Measurements from ENCODE around the gene HPS1.
A peak's percentile ranks its signal among the peaks of the same experiment; 100 is the strongest.

Gene HPS1

DNA sequence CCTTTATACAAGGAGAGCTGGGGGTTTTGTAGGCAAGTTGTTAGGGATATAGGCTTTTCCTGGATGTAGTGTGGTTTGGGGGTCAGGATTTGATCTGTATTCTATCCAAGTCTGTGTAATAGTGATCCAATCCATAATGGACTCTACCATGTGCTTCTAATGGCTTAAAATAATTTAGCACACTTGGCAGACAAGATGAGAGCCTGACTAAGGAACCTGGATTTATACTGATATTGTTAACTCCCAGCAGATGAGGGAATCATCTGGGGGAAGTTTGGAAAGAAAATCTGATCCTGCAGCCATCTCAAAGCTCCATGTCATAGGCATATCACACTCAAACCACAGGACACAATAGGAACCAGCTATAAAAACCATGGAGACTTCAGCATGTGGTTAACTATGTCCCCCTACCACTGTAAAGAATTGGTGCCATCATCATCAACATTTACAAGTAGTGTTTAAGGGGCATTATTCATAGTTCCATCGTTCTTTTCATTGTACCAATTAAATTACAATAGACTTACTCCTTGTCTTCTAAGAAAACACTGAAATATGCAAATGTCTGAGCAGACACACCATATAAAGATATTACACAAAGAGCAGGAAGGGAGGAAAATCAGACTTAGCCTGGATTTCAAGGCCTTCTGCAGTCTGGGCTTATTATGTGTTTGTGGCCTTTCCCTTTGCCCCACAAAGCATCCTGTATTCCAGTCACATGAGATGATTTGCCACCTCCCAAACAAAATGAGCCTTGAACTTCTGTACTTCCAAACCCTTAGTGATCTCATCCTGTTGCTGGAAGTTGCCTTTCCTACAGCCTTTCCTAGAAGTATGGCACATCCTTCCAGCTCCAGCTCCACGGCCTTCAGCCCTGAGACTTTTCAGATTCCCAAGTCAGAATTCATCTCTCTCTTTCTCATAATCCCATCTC lies 22.5 kb upstream of the HPS1 start:
- no peak overlapping the region for H2AFZ ChIP-seq (ENCODE audit: low read length)
- TF ChIP-seq EZH2phosphoT487 (IDR thresholded peaks at IDR 0.05; ENCODE audit: low read length) (no peak), EZH2 (optimal IDR thresholded peaks at IDR 0.05; ENCODE audit: low read depth, low read length) (no peak)
- TF ChIP-seq, protein P1, sequence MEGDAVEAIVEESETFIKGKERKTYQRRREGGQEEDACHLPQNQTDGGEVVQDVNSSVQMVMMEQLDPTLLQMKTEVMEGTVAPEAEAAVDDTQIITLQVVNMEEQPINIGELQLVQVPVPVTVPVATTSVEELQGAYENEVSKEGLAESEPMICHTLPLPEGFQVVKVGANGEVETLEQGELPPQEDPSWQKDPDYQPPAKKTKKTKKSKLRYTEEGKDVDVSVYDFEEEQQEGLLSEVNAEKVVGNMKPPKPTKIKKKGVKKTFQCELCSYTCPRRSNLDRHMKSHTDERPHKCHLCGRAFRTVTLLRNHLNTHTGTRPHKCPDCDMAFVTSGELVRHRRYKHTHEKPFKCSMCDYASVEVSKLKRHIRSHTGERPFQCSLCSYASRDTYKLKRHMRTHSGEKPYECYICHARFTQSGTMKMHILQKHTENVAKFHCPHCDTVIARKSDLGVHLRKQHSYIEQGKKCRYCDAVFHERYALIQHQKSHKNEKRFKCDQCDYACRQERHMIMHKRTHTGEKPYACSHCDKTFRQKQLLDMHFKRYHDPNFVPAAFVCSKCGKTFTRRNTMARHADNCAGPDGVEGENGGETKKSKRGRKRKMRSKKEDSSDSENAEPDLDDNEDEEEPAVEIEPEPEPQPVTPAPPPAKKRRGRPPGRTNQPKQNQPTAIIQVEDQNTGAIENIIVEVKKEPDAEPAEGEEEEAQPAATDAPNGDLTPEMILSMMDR (IDR thresholded peaks at IDR 0.05; ENCODE audit: low read length): no peak
- no peaks in the 10 kb centered on the region for H3F3A ChIP-seq (ENCODE audit: insufficient read depth, low read length)

DNA sequence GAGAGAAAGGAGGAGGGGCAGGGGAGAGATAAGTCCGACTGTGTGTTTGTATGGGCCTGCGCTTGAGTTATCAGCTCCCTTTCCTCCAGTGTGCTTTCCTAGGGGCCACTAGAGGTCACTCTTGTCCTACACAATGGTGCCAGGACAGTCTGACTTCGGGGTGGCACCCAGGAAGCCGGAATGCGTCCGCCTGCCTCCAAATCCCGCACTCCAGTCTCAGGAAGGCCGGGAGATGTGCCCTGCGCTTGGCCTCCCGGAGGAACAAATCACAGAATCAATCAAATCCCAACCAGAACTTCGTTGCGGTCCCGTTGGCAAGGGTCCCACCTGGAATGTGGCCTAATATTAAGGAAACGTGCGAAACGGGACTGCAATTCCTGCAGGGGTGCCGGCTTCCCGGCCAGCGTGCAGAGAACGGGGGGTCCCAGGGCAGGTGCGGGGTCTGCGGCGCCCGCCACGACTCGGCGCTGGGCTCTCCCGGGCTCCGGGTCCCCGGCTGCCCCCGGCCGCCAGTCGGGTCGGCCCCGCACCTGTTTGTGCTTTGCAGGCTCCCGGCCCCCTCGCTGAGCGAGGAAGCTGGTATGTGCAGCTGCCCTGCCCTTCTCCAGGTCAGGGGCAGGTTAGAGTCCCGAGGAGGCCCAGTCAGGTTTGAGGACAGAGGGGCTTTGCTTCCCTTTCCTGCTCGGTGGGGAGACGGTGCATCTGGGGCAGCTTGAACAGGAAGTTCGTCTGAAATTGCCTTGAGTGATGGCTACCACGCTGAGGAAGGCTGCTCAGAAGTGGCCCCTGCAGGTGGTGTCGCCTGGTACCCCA lies 21.0 kb upstream of the HPS1 start:
- peak overlapping the region; percentile 96 for H2AFZ ChIP-seq (ENCODE audit: low read length)
- H3K36me3 ChIP-seq (replicated peaks; ENCODE audit: insufficient read depth, low read length): no peaks in the 10 kb centered on the region
- H3K9me2 ChIP-seq (replicated peaks; ENCODE audit: insufficient read depth, low read length): no peaks in the 10 kb centered on the region
- H3K79me2 ChIP-seq (ENCODE audit: low read length): no peaks in the 10 kb centered on the region
- no peaks in the 10 kb centered on the region for H3K27me3 ChIP-seq (replicated peaks; ENCODE audit: insufficient read depth, low read length)
- peak overlapping the region; percentile 76 for H3K4me3 ChIP-seq (ENCODE audit: low read length)
- no peaks in the 10 kb centered on the region for H4K20me1 ChIP-seq (ENCODE audit: insufficient read depth, low read length)
- H3K4me1 ChIP-seq (ENCODE audit: low read length): peaks cover 5% of the 10 kb centered on the region
- TF ChIP-seq, protein P1 (IDR thresholded peaks at IDR 0.05; ENCODE audit: low read length): peak; percentile 81
- TF ChIP-seq EZH2 (optimal IDR thresholded peaks at IDR 0.05; ENCODE audit: low read depth, low read length) (no peak), EZH2phosphoT487 (IDR thresholded peaks at IDR 0.05; ENCODE audit: low read length) (no peak)
- H3K4me2 ChIP-seq (ENCODE audit: low read depth, low read length): peak overlapping the region; percentile 99
- peak; percentile 75 for DNase-seq
- peak overlapping the region; percentile 52 for H3K9ac ChIP-seq (ENCODE audit: low read length)
- no peaks in the 10 kb centered on the region for H3K9me3 ChIP-seq (replicated peaks; ENCODE audit: insufficient read depth, low read length)
- H3F3A ChIP-seq (ENCODE audit: insufficient read depth, low read length): no peaks in the 10 kb centered on the region
- no peak overlapping the region for H3K27ac ChIP-seq (ENCODE audit: low read length)

More for the DNA sequence above, 22.5 kb upstream of the HPS1 start:
- Histone ChIP-seq H3K36me3 (replicated peaks; ENCODE audit: insufficient read depth, low read length) (no peaks in the 10 kb centered on the region), H3K9ac (ENCODE audit: low read length) (no peak overlapping the region), H3K4me1 (ENCODE audit: low read length) (peaks cover 9% of the 10 kb centered on the region), H3K27me3 (replicated peaks; ENCODE audit: insufficient read depth, low read length) (no peaks in the 10 kb centered on the region), H3K4me3 (ENCODE audit: low read length) (no peak overlapping the region), H3K79me2 (ENCODE audit: low read length) (no peaks in the 10 kb centered on the region), H3K9me3 (replicated peaks; ENCODE audit: insufficient read depth, low read length) (no peaks in the 10 kb centered on the region), H3K9me2 (replicated peaks; ENCODE audit: insufficient read depth, low read length) (no peaks in the 10 kb centered on the region), H3K27ac (ENCODE audit: low read length) (no peak overlapping the region), H3K4me2 (ENCODE audit: low read depth, low read length) (no peak overlapping the region), H4K20me1 (ENCODE audit: insufficient read depth, low read length) (no peaks in the 10 kb centered on the region)
- DNase-seq: no peak

DNA sequence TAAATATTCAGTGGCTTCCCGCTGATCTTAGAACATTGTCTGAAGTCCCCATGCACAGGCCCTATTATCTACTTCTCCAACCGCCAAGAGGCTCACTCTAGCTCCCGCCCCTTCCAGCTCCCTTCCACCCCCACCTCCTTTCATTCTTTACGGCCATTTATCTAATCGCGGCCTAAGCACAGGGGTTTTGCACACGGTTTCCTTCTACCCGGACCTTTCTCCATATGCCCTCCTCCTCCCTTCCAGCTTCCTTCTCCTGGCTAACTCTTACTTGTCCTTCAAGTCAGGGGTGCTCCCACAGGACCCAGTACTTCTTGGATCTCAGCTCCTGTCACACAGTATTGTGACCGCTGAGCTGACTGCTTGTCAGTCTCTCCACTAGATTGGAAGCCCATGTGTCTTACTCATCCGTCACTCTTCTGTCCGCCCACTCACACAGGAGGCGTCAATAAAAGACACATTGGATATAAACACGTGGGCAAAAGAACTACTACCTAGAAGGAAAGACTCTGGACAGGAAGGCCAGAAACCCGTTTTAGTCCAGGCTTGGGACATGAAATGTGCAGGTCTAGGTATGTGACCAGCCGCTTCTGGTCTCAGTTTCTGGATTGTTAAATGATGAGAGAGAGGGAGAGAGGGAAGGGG lies 20.2 kb upstream of the HPS1 start:
- Histone ChIP-seq H3K9ac (ENCODE audit: low read length) (peak overlapping the region; percentile 52; the same call in 1 of the 2 replicates), H4K20me1 (ENCODE audit: insufficient read depth, low read length) (no peaks in the 10 kb centered on the region)

More for the DNA sequence above, 20.2 kb upstream of the HPS1 start:
- Histone ChIP-seq H3K9me2 (replicated peaks; ENCODE audit: insufficient read depth, low read length) (no peaks in the 10 kb centered on the region), H3K4me3 (ENCODE audit: low read length) (peak overlapping the region; percentile 76), H3K27ac (ENCODE audit: low read length) (no peak overlapping the region), H3K4me1 (ENCODE audit: low read length) (peaks cover 5% of the 10 kb centered on the region), H2AFZ (ENCODE audit: low read length) (peak overlapping the region; percentile 96), H3K27me3 (replicated peaks; ENCODE audit: insufficient read depth, low read length) (no peaks in the 10 kb centered on the region), H3K9me3 (replicated peaks; ENCODE audit: insufficient read depth, low read length) (no peaks in the 10 kb centered on the region), H3F3A (ENCODE audit: insufficient read depth, low read length) (no peaks in the 10 kb centered on the region), H3K4me2 (ENCODE audit: low read depth, low read length) (peak overlapping the region; percentile 99), H3K79me2 (ENCODE audit: low read length) (no peaks in the 10 kb centered on the region), H3K36me3 (replicated peaks; ENCODE audit: insufficient read depth, low read length) (no peaks in the 10 kb centered on the region)
- no peak for DNase-seq
- TF ChIP-seq EZH2 (optimal IDR thresholded peaks at IDR 0.05; ENCODE audit: low read depth, low read length) (no peak), EZH2phosphoT487 (IDR thresholded peaks at IDR 0.05; ENCODE audit: low read length) (no peak)
- TF ChIP-seq, protein P1 (IDR thresholded peaks at IDR 0.05; ENCODE audit: low read length): no peak

All from MM.1S (cell line).